ENCODE data around the gene CCDC61. TPM values are rescaled to one million over a fixed set of nuclear protein-coding genes. Genes with fewer than 3 reads are reported as not detected.

CCDC61 gene
- total RNA-seq, 1 experiment from 2014 or later: 24.8 TPM

- Histone ChIP-seq H2AFZ (no peak overlapping the region), H3K36me3 (ENCODE audit: low read depth) (no peaks in the 10 kb centered on the region), H3K27ac (no peak overlapping the region), H3K4me2 (no peak overlapping the region), H3K9me2 (ENCODE audit: insufficient read depth) (no peaks in the 10 kb centered on the region), H4K20me1 (ENCODE audit: insufficient read depth) (no peaks in the 10 kb centered on the region), H3K9me3 (ENCODE audit: insufficient read depth, low read depth) (no peaks in the 10 kb centered on the region), H3K4me3 (no peak overlapping the region), H3K4me1 (replicated peaks; ENCODE audit: insufficient read depth) (peaks cover 5% of the 10 kb centered on the region), H3K79me2 (ENCODE audit: low read depth) (peaks cover 17% of the 10 kb centered on the region; the same call in 1 of the 2 replicates), H3F3A (ENCODE audit: insufficient read depth, low read depth) (peaks cover 10% of the 10 kb centered on the region; the same call in 1 of the 2 replicates), H3K27me3 (ENCODE audit: insufficient read depth, low read depth) (no peaks in the 10 kb centered on the region)
- BruUV-seq (replicated peaks): no TSS peak
- ChIA-PET POLR2A (ENCODE audit: unreplicated experiment) (no interaction called here), CTCF (no interaction called here)
- intact Hi-C loops (cut with micrococcal nuclease; ENCODE audit: unreplicated experiment): no loop called here
- no peak for DNase-seq
- no peak for TF ChIP-seq CTCF (conservative IDR thresholded peaks at IDR 0.05)
- no peak for TF ChIP-seq EZH2 (IDR thresholded peaks at IDR 0.05; ENCODE audit: low read depth)
Measured at GRCh38 chr19:46000491-46001246, 5.4 kb downstream of the CCDC61 start.

- TF ChIP-seq CTCF (conservative IDR thresholded peaks at IDR 0.05) (no peak), EZH2 (IDR thresholded peaks at IDR 0.05; ENCODE audit: low read depth) (no peak)
- Histone ChIP-seq H3K9me2 (ENCODE audit: insufficient read depth) (no peaks in the 10 kb centered on the region), H4K20me1 (ENCODE audit: insufficient read depth) (no peaks in the 10 kb centered on the region), H3K27me3 (ENCODE audit: insufficient read depth, low read depth) (no peaks in the 10 kb centered on the region), H3K27ac (no peak overlapping the region), H2AFZ (no peak overlapping the region), H3K4me3 (no peak overlapping the region), H3K4me1 (replicated peaks; ENCODE audit: insufficient read depth) (no peaks in the 10 kb centered on the region), H3K79me2 (ENCODE audit: low read depth) (0 out of 2 replicates have a peak, but pooled peaks cover 4% of the 10 kb centered on the region), H3F3A (ENCODE audit: insufficient read depth, low read depth) (peaks cover 15% of the 10 kb centered on the region; the same call in 1 of the 2 replicates), H3K9me3 (ENCODE audit: insufficient read depth, low read depth) (no peaks in the 10 kb centered on the region), H3K36me3 (ENCODE audit: low read depth) (0 out of 2 replicates have a peak, but pooled peaks cover 9% of the 10 kb centered on the region), H3K4me2 (no peak overlapping the region)
- DNase-seq: no peak
- intact Hi-C loops (cut with micrococcal nuclease; ENCODE audit: unreplicated experiment): no loop called here
- BruUV-seq (replicated peaks): no TSS peak
- POLR2A ChIA-PET (ENCODE audit: unreplicated experiment): no interaction called here
- CTCF ChIA-PET: interaction anchor here (0.6 kb wide), 1 partner anchor 19 kb away, joined by 7 read pairs; no protein-coding TSS in a partner anchor
Measured at GRCh38 chr19:46002678-46003275, 7.5 kb downstream of the CCDC61 start.

GRCh38 chr19:46006411-46006810 is 11.1 kb downstream of the CCDC61 start:
- H3K9me3 ChIP-seq (ENCODE audit: insufficient read depth, low read depth): no peaks in the 10 kb centered on the region
- no peak overlapping the region for H3K27ac ChIP-seq
- TF ChIP-seq CTCF (conservative IDR thresholded peaks at IDR 0.05) (no peak), EZH2 (IDR thresholded peaks at IDR 0.05; ENCODE audit: low read depth) (no peak)
- intact Hi-C loops (cut with micrococcal nuclease; ENCODE audit: unreplicated experiment): no loop called here
- 0 out of 2 replicates have a peak, but pooled peaks cover 9% of the 10 kb centered on the region for H3K36me3 ChIP-seq (ENCODE audit: low read depth)
- no peak overlapping the region for H3K4me2 ChIP-seq
- peaks cover 13% of the 10 kb centered on the region; the same call in 1 of the 2 replicates for H3F3A ChIP-seq (ENCODE audit: insufficient read depth, low read depth)
- ChIA-PET CTCF (no interaction called here), POLR2A (ENCODE audit: unreplicated experiment) (no interaction called here)
- no peak for DNase-seq
- no peaks in the 10 kb centered on the region for H3K9me2 ChIP-seq (ENCODE audit: insufficient read depth)
- no peaks in the 10 kb centered on the region for H3K79me2 ChIP-seq (ENCODE audit: low read depth)
- H2AFZ ChIP-seq: no peak overlapping the region
- H3K4me1 ChIP-seq (replicated peaks; ENCODE audit: insufficient read depth): no peaks in the 10 kb centered on the region
- no TSS peak for BruUV-seq (replicated peaks)
- no peaks in the 10 kb centered on the region for H3K27me3 ChIP-seq (ENCODE audit: insufficient read depth, low read depth)
- H4K20me1 ChIP-seq (ENCODE audit: insufficient read depth): no peaks in the 10 kb centered on the region
- H3K4me3 ChIP-seq: no peak overlapping the region

All from PC-9 (cell line).